Occipital lobe (tissue), 2 donors: ENCODE results near the gene EMC10. TPM values are rescaled to one million over a fixed set of nuclear protein-coding genes. Genes with fewer than 3 reads are reported as not detected.
"Not testable (repeated sequence)": the region's sequence is repeated elsewhere in the genome, so short reads cannot be mapped to it uniquely, and the experiment has no call there.

Experiments
- DNase-seq: peaks from one replicate; lab custom pipeline; 2025; lab: John Stamatoyannopoulos, UW
- total RNA-seq: library from RNA; depleted of rRNA; stranded (reverse); fragments of >200 nt; gene quantifications from one replicate; pipeline ENCODE4 v1.2.3, GENCODE V29; 2014

The EMC10 gene
- total RNA-seq, 1 donor from 2014 or later, result 59.0 TPM

DNA sequence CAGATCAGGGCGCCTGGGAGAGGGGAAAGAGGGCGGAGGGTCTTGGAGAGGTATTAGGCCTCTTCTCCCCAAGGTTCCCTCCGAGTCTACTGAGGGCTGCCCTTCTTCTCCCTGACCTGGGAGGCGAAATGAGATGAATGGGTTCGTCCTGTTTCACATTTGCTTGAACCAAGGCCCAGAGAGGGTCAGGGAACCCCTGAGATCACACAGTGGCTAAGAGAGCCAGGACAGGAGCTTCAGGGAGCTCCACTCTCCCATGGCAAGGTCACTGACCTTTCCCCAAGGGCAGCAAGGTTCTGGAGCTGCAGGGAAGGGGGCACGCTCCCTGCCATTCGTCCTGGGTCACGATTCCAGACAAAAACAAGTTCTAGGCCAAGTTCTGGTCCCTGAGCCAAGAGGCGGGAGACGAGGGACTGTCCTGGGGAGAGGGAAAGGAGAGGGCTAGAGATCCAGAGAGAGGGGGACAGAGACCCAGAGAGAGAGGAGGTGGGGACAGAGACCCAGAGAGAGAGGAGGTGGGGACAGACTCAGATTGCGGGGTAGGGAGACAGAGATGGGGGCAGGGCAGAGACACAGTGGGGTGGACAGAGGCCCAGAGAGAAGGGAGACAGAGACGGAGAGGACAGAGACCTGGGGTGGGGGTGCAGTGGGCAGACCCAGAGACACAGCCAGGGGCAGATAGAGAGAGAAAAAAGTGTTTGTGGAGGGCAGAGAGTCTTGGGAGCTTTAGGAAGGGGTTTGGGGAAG is 36.9 kb downstream of the EMC10 start:
- no peak for DNase-seq

DNA sequence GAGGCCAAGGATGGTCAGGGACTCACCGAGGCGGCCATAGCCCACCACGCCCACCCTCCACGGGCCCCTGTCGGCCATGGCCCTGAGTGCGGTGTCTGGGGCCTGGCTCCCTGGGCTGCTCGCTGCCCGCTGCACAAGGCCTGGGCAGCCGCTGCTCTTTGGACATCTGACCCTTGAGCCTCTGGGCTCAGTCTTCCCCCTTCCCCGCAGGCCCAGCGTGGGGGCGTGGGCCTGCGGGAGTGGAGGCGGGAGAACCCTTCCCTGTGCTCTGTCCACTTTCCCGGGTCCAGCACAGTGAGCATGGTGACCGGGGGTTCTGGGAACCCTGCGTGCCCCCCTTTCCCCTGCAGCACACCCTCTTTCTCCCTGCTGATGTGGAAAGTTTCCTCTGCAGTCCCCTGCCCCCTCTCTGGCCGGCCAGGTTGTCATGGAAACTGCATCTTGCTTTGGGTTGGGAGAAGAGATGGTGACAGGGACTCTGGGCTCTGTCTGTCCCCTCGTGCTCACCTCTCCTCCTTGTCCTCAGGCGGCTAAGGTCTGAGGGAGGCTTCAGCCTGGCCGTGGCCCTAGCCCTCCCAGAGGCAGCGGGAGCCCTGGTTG is 37.5 kb downstream of the EMC10 start, which contains the start of gene ASPDH:
TSS of gene ASPDH (minus strand) at position 168 of the 600 bp plus-strand sequence. CDS start at position 78, 90 bp downstream.
- DNase-seq, result peak; percentile 47

GRCh38 chr19:50514346-50515167 is 38.2 kb downstream of the EMC10 start:
- peak; percentile 86 for DNase-seq

- DNase-seq, result no peak
These were observed 38.9 kb downstream of the EMC10 start for GRCh38 chr19:50515168-50515561.

DNA sequence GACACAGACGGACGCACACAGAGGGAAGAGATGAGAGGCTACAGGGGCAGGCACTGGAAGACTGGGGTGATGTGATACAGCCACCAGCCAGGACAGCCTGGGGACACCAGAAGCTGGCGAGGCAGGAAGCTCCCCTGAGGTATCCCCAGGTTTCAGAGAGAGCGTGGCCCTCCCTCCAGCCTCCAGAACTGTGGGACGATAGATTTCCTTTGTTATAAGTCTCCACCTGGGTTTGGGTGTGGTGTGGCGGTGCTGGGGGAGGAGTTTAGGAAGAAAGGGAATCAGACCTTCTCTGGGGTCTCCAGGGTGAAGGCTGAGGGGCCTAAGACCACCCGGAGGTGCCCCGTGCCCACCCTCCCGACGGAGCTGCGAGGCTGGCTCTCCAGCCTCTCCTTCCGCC is 40.1 kb downstream of the EMC10 start:
- no peak for DNase-seq

DNA sequence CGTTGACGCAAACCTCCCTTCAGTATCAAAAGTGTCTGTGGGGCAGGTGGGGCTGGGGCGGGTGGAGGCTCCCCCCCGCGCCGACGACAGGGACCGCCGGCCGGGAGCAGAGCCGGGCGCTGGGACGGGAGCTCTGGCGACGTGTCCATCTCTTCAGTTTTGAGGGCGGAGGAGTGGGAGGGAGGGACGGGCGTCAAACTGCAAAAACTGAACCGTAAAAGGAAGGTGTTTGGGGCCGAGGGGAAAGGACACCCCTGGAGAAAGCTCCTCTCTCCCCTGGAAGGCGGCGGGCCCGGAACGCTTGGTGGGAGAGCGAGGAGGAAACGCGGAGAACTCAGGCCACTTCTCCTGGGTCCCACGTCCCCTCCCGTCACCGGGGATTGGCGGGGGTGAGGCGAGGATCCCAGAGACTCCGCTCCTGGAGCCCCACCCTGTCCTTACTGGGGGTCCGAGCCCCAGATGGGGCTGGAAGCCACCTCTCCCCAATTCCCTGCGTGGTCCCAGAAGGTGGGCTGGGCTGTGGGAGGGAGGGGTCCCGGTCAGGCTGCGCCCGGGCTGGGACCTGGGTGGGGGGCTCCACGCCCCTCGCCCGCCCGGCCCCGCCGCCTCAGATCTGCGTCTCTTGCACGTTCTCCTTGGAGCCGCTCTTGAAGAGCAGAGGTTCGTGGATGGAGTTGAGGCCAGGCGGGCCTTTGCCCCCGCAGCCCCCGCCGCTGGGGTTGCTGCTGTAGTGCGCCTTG is 40.8 kb downstream of the EMC10 start:
- no peak for DNase-seq

DNA sequence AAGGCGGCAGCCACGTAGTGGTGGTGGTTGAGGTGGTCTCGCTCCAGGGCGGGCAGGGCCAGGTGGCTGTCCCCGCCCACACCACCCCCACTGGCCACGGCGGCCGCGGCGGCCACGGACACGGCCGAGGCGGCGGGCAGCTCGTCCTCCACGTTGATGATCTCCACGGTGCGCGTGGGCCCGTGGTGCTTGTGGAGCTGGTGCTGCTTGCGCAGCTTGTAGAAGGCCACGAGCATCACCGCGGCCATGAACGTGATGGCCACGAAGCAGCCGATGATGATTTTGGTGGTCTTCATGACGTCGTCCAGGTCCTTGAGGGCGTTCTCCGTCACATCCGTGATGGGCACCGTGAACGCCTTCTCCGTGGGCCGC is 41.4 kb downstream of the EMC10 start:
- no peak for DNase-seq

DNA sequence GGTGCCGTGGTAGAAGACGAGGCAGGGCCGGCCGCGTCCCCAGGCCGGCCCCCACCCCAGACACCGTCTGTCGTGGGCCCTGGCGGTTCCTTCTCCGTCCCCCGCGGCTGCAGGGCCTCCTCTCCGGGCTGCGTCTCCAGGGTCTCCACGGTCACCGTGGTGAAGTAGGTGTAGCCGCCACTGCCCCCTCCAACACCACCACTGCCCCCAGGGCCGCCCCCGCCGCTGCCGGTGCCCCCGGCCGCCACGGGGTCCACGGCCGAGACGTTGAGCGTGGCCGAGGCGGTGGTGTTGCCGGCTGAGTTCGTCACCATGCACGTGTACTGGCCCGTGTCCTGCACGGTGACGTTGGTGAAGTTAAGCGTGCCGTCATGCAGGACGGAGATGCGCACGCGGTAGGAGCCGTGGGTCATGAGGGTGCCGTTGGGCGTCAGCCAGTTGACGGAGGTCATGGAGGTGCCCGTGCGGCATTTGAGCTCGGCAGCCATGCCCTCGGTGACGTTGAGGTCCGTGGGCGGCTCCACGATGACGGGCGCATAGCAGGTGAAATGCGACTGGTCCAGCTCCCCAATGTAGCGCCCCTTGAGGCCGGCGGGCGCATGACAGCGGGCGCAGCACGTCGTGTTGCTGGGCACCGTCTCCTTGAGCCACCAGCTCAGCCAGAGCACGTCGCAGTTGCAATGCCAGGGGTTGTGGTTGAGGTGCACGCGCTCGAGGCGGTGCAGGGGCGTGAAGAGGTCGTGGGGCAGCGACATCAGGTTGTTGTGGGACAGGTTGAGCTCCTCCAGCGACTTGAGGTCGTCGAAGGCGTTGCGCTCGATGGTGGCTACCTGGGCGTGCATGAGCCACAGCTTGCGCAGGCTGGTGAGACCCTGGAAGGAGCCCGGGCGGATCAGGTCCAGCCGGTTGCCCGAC is 42.0 kb downstream of the EMC10 start:
- DNase-seq, result no peak

GRCh38 chr19:50519006-50519575 is 42.8 kb downstream of the EMC10 start:
- DNase-seq, result no peak

- no peak for DNase-seq
These were observed 44.6 kb downstream of the EMC10 start for GRCh38 chr19:50520822-50521465.

- no peak for DNase-seq
These were observed 46.6 kb downstream of the EMC10 start for GRCh38 chr19:50522881-50523280.

DNA sequence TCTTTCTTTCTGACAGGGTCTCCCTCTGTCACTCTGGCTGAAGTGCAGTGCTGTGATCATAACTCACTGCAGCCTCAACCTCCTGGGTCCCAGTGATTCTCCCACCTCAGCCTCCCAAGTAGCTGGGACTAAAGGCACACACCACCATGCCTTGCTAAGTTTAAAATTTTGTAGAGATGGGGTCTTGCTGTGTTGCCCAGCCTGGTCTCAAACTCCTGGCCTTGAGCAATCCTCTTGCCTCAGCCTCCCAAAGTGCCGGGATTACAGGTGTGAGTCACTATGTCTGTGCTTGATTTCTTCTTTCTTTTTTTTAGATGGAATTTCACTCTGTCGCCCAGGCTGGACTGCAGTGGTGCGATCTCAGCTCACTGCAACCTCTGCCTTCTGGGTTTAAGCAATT is 51.7 kb downstream of the EMC10 start:
- not testable (repeated sequence) for DNase-seq

DNA sequence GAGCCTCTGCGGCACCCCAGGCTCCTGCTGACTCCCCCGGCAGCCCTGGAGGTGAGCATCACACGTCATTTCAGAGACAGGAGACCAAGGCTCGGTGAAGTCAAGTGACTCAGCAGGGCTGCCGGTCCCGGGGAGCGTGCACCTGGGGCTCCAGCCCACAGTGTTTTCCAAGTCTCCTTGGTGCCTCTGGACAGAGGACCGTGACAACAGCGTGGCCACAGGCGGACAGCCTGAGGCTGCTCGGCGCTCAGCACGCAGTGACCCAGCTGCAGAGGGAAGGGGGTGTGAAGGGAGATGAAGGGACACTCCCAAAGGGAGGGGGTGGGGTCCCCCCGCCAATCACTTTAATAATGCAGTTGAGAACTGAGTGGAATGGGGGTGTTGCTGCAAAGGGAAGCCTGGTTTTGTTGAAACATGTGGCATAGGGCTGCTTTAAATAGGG is 54.9 kb downstream of the EMC10 start:
- no peak for DNase-seq

DNA sequence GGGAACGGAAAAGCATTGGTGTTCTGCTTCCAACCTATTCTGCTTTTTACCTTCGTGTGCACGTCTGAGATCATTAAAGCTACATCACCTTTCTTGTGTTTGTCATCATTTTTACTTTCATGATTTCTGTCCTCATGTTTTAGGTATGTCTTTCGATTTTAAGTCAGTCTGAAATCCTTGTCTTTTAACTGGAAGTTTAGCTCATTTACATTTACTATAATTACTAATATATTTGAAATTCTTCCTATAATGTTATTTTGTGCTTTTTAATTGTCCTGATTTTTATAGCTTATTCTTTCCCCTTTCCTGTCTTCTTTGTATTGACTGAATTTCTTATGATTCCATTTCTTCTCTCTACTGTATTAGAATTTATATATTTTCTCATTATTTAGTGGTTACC is 56.6 kb downstream of the EMC10 start:
- DNase-seq, result no peak

- DNase-seq, result no peak
These were observed 58.2 kb downstream of the EMC10 start for GRCh38 chr19:50534478-50534877.

GRCh38 chr19:50535672-50536187 is 59.4 kb downstream of the EMC10 start:
- no peak for DNase-seq

DNA sequence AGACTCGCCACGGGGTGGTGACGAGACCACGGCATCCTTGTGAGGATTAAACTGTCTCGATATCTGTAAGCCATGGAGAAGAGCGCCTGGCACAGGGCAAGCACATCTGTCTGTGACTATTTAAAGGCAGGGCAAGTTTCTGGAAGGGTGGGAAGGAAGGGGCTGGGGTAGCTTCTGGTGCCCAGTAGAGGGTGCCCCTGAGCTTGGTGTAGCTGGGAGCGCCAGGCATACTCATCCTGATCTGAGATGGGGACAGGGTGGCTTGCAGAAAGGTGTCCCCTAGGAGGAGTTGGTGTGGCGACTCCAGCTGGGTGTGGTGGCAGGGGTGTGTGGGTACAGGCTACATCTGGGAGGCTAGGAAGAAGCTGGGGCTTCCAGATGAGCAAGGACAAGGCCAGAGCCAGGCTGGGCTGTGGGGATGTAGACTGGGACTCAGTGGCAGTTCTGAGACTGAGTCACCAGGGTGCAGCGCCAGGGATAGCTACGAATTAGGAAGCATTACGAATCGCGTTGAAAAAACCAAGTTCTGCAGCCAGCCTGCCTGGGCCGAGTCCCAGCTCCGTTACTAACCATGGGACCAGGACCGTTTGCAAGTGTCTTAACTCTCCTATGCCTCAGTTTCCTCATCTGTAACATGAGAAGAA is 60.5 kb downstream of the EMC10 start:
- peak; percentile 34 for DNase-seq

DNA sequence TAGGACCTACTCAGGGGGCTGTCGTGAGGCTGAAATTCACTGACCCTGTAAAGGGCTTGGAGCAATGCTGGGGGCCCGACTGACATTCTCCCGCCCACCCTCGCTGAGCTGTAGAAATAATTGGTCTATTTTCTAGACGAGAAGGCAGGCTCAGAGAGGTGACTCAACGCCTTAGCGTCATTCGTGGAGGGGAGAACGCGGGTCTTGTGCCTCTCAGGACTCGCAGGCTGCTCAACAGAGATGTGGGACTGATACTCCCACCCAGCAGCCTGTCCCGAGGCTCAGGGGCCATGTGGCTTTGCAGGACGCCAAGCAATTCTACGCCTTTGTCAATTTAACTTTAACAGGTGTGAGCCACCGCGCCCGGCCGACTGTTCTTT is 61.0 kb downstream of the EMC10 start:
- no peak for DNase-seq

- peak; percentile 74 for DNase-seq
These were observed 61.5 kb downstream of the EMC10 start for GRCh38 chr19:50537769-50538230.
